ENCODE measurements around the gene USP37. TPM values are rescaled to one million over a fixed set of nuclear protein-coding genes. Genes with fewer than 3 reads are reported as not detected.

Gene USP37
- total and polyA plus RNA-seq, 2 of the 13 experiments (the other 11 are each of a cell fraction or from before 2014, with no cell fraction given), result 6.5 to 30.6 TPM

- peak; percentile 79; the same call in 1 of the 2 replicates for TF ChIP-seq ZFP82 (CRISPR knock-in tag; IDR thresholded peaks at IDR 0.05; ENCODE audit: borderline replicate concordance)
- 0 out of 2 replicates have a peak, but pooled peaks have one; percentile 29 for TF ChIP-seq ZNF205 (CRISPR knock-in tag; IDR thresholded peaks at IDR 0.05)
- peak; percentile 69; the same call in 1 of the 2 replicates for TF ChIP-seq ARNT2 (CRISPR knock-in tag; IDR thresholded peaks at IDR 0.05; ENCODE audit: low read depth)
- TF ChIP-seq ZFX (CRISPR knock-in tag; IDR thresholded peaks at IDR 0.05; ENCODE audit: low read depth), result peak; percentile 56
- TF ChIP-seq HMG20A (CRISPR knock-in tag; IDR thresholded peaks at IDR 0.05; ENCODE audit: borderline replicate concordance), result no peak
- no peak for TF ChIP-seq NONO (IDR thresholded peaks at IDR 0.05)
- TF ChIP-seq NONO (CRISPR knock-in tag; conservative IDR thresholded peaks at IDR 0.05), result peak; percentile 15; the same call in 1 of the 2 replicates
- no peak; the same call in 1 of the 2 replicates for TF ChIP-seq GLI4 (CRISPR knock-in tag; IDR thresholded peaks at IDR 0.05; ENCODE audit: borderline replicate concordance)
- no peak for TF ChIP-seq HMGA1 (CRISPR knock-in tag; conservative IDR thresholded peaks at IDR 0.05)
- no peak for TF ChIP-seq GPBP1L1 (CRISPR knock-in tag; IDR thresholded peaks at IDR 0.05)
- TF ChIP-seq SMAD3 (CRISPR knock-in tag; IDR thresholded peaks at IDR 0.05), result peak; percentile 79
- no peak for TF ChIP-seq ZNF883 (CRISPR knock-in tag; IDR thresholded peaks at IDR 0.05; ENCODE audit: not compliant biosample characterization)
- TF ChIP-seq NR2F1 (CRISPR knock-in tag; IDR thresholded peaks at IDR 0.05), result peak in 1 of 2 experiments; percentile 52; a peak in 1 of 4 replicates
- TF ChIP-seq SNRNP70 (IDR thresholded peaks at IDR 0.05; ENCODE audit: low read depth, low read length), result no peak
- TF ChIP-seq SRSF1 (optimal IDR thresholded peaks at IDR 0.05; ENCODE audit: low read depth, low read length), result peak; percentile 97
- peak; percentile 84 for TF ChIP-seq RXRA (CRISPR knock-in tag; IDR thresholded peaks at IDR 0.05)
- TF ChIP-seq MXI1 (IDR thresholded peaks at IDR 0.05; ENCODE audit: borderline replicate concordance, low read depth, low read length), result no peak
- no peak for TF ChIP-seq HES4 (CRISPR knock-in tag; IDR thresholded peaks at IDR 0.05; ENCODE audit: borderline replicate concordance)
- peak; percentile 48; the same call in 1 of the 2 replicates for TF ChIP-seq THRA (CRISPR knock-in tag; IDR thresholded peaks at IDR 0.05; ENCODE audit: borderline replicate concordance)
- peak; percentile 92 for TF ChIP-seq ETV6 (CRISPR knock-in tag; conservative IDR thresholded peaks at IDR 0.05)
- peak; percentile 88 for TF ChIP-seq KAT8 (CRISPR knock-in tag; IDR thresholded peaks at IDR 0.05)
- TF ChIP-seq ATF7-NPFF (CRISPR knock-in tag; IDR thresholded peaks at IDR 0.05; ENCODE audit: low read depth), result peak; percentile 2; the same call in 1 of the 2 replicates
- TF ChIP-seq ZNF446 (CRISPR knock-in tag; IDR thresholded peaks at IDR 0.05), result no peak
- no peak; the same call in 1 of the 2 replicates for TF ChIP-seq BATF2 (CRISPR knock-in tag; IDR thresholded peaks at IDR 0.05)
- no peak for TF ChIP-seq ZNF781 (CRISPR knock-in tag; IDR thresholded peaks at IDR 0.05; ENCODE audit: borderline replicate concordance, not compliant biosample characterization)
- no peak for TF ChIP-seq WIZ (CRISPR knock-in tag; IDR thresholded peaks at IDR 0.05)
- 0 out of 2 replicates have a peak, but pooled peaks have one; percentile 51 for TF ChIP-seq MEF2D (CRISPR knock-in tag; IDR thresholded peaks at IDR 0.05)
- no peak for TF ChIP-seq HOXA9 (CRISPR knock-in tag; IDR thresholded peaks at IDR 0.05; ENCODE audit: borderline replicate concordance)
Measured at GRCh38 chr2:218406209-218406948, 161.8 kb downstream of the USP37 start (continued).

Measured in HepG2 (cell line).